ENCODE data around the gene PFN3.
"Not testable (repeated sequence)": the region's sequence is repeated elsewhere in the genome, so short reads cannot be mapped to it uniquely, and the experiment has no call there.

Gene PFN3

DNA sequence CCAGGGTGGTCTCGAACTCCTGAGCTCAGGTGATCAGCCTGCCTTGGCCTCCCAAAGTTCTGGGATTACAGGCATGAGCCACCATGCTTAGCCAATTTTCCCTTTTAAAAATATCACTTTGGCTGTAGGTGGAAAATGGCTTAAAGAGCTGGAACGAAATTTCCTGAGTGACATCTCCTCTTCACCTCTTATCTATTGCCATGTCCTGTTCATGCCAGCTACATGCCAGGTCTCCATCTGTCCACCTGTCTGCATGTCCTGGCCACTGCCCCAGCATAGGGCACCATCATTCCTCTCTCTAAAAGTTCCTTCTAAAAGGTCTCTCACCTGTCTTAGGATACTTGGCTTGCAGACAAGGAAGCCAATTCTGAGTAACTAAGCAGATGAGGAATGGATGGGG lies 23.2 kb upstream of the PFN3 start:
- DNase-seq, result no peak

DNA sequence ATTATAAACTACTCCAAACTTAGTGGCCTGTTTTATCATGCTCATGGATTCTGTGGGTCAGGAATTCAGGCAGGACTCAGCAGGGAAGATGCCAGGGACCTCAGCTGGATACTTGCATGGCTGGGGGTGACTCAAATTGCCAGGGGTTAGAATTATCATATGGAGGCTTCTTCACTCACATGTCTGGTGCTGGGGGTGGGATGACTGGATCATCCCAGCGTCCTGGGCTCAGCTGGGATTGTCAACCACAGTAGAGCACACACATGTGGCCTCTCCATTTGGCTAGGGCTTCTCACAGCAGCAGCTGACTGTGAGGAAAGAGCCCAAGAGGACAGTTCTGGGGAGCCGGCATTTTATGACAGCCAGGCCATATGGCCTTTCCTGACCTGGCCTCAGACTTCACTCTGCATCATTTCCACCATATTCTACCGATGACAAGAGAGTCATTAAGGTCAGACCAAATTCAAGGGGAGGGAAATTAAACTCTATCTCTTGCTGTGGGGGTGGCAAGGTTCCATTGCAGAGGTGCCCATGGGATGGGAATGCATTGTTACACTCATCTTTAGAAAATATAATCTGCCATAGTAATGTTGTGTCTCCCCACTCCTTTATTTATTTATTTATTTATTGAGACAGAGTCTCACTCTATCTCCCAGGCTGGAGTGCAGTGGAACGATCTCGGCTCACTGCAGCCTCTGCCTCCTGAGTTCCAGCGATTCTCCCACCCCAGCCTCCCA lies 20.8 kb upstream of the PFN3 start:
- no peak for DNase-seq

DNA sequence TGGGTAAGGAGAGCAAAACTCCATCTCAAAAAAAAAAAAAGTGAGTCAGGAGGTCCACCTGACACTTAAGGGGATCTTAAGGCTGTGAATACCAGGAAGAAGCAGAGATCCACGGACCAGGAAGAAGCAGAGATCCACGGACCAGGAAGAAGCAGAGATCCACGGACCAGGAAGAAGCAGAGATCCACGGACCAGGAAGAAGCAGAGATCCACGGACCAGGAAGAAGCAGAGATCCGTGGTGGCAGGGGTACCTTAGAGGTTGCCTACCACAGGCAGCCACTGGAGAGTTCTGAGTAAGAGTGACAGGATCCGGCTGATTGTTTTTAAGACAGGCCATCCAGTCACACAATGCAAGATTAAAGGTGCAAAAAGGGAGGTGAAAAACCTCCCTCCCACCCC lies 20.0 kb upstream of the PFN3 start:
- DNase-seq, result not testable (repeated sequence)

DNA sequence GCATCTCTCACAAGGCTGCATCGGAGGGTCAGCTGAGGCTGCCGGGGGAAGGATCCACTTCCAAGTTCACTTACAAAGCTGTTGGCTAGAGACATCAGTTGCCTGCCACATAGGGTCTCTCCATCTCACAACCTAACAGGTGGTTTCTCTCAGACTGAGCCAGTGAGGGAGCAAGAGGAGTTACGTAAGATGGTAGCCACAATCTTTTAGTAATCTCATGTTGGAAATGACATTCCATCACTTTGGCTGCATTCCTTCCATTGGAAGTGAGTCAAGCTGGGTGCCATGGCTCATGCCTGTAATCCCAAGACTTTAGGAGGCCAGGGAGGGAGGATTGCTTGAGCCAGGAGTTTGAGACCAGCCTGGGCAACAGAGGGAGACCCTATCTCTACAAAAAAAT lies 18.6 kb upstream of the PFN3 start:
- DNase-seq, result no peak

DNA sequence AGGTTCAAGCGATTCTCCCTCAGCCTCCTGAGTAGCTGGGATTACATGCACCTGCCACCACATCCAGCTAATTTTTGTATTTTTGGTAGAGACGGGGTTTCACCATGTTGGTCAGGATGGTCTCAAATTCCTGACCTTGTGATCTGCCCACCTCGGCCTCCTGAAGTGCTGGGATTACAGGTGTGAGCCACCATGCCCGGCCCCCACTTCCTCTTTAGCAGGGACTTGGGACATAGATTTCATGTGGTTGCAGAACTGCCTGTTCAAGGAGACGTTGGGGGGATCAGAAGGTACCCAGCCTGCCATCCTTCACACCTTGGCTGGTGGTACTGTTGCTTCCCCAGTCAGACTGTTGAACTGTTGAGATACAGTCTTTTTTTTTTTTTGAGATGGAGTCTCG lies 16.6 kb upstream of the PFN3 start:
- DNase-seq, result not testable (repeated sequence)

DNA sequence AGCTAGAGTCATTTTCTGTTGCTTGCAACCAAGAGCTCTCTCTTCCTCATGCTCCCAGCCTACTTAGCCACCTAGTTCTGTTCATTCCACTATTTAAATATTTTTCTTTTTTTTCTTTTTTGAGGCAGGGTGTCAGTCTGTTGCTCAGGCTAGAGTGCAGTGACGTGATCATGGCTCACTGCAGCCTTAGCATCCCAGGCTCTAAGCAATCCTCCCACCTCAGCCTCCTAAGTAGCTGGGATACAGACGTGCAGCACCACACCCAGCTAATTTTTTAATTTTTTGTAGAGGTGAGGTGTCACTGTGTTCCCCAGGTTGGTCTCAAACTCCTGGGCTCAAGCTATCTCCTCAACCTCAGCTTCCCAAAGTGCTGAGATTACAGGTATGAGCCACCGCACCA lies 14.0 kb upstream of the PFN3 start:
- DNase-seq, result no peak

DNA sequence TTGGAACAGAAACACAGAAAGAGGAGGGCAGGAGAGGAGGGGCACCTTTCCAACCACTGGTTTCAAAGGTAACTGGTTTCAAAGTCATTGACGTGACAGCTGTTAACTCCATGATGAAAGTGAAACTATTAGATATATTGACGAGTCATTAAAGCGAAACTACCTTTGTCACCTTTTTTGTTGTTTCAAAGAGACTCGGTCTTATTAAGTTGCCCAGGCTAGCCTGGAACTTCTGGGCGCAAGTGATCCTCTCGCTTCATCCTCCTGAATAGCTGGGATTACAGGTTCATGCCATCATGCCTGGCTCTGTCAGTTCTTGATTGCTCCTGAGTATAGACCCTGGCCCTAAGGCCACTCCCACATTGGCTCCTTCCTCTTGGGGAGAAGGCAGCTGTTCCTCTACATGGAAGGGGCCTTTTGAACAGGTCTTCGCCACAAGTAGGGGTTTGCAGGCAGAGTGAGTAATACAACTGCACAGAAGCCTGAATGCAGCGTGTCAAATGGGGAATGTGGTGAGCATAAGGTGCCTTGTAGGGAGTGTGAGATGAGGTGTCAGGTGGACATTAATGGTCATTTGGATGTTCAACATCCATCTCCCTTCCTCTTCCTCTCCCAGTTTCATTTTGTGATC lies 12.3 kb upstream of the PFN3 start:
- DNase-seq, result no peak

DNA sequence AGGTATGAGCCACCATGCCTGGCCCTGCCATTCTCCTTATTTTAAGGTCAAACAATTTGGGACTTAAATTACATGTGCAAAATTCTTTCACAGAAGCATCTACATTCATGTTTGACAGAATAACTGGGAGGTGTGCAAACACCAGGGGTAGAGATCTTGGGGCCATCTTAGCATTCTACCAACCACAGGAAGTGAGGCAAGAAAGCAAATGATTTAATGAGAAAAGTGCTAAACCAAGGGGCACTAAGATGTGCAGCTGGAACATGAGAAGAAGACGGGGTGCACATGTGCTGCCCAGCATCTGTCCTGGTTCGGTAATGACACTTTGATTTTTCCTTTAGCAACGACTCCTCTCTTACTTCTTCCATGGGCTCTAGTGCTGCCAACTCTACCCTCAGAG lies 10.1 kb upstream of the PFN3 start:
- DNase-seq, result no peak

DNA sequence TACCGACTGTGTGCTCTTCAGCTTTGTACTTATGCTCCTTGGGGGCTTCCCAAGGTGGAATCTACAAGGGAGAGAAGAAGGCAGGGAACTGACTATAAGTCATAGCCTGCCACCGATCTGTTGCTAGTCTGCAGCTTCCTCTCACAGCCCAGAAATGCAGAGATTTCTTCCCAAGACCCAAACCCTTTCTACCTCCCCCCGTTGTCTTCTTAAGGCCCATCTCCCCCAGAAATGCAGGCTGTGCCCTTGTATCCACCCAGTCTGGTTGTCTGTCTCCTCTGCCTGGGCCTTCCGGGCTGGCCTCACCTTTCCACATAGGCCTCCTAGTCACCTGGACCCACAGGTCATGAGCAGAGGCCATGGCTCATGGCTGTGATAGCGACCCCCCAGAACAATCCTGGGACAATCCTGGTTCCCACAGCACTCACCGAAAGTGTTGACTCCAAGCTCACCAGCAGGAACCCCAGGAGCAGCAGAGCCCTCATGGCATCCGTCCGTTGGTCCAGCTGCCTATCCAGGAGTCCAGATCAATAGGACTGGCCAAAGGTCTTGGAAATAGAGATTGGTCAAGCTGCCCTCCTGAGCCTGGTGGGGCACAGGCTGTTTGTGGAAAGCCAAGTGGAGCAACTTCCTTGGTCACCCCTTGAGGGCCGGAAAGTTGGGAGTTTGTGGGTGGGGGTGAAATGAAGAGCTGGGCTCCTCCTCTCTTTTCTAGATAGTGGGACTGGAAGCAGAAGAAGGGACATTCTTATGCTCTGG lies 8.8 kb upstream of the PFN3 start, which contains the start of gene F12:
TSS of gene F12 (minus strand) at position 522 of the 759 bp plus-strand sequence. CDS start at position 485, 37 bp downstream.
- DNase-seq, result no peak

DNA sequence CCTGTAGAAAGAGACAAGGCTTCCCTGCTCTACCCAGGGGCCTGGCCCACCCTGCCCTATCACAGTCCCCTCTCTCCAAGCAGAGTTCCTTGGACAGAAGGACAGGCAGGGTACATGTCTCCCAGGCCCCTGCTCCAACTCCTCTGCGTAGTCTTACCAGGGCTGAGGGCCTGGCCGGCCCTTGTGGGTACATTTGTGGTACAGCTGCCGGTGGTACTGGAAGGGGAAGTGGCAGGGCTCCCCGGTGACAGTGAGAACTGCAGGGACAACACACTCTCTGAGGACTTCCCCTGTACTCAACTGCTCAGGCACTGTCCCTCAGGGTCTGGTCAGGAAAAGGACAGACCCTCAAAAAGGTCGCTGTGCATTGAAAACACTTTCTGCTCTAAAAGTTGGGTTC lies 5.3 kb upstream of the PFN3 start:
- no peak for DNase-seq

DNA sequence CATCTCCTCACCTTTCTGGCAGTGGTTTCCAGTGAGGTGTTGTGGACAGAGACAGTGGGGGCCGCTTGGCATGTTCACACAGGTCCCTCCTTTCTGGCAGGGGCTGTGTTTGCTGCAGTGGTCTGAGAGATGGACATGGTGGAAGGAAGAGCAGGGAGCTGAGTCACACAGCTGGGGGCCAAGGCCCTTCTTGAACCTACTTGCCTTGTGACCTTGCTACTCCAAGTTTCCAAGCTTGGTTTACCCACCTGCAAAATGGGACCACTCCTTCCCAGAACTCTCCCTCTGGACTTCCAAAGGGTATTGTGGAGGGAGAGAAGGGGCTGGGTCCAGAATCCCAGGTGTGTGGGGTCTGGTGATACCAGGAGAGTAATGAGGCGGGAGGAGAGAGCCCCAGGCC lies 4.9 kb upstream of the PFN3 start:
- no peak for DNase-seq

DNA sequence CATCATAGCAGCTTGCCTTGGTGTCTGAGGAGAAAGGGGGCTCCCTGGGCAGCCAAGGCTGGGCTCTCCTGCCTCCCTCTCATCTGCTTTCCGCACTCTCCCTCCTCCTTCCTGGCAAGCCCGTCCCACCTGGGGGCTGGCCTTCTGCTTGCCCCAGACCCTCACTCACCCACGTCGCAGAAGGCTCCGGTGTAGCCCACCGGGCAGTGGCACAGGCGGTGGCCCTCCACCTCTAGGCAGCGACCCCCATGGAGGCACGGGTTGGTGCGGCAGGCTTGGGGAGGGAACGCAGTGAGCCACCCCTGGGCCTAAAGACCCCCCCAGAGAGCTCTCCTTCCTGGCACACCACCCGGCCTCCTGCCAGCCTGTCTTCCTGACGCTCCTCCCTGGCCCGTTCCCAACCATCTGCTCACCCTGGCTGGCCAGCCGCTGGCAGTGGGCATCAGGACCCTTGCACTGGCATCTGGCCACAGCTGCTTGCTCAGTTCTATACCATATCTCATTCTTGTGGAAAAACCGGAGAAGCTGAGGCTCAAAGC lies 4.2 kb upstream of the PFN3 start:
- no peak for DNase-seq

DNA sequence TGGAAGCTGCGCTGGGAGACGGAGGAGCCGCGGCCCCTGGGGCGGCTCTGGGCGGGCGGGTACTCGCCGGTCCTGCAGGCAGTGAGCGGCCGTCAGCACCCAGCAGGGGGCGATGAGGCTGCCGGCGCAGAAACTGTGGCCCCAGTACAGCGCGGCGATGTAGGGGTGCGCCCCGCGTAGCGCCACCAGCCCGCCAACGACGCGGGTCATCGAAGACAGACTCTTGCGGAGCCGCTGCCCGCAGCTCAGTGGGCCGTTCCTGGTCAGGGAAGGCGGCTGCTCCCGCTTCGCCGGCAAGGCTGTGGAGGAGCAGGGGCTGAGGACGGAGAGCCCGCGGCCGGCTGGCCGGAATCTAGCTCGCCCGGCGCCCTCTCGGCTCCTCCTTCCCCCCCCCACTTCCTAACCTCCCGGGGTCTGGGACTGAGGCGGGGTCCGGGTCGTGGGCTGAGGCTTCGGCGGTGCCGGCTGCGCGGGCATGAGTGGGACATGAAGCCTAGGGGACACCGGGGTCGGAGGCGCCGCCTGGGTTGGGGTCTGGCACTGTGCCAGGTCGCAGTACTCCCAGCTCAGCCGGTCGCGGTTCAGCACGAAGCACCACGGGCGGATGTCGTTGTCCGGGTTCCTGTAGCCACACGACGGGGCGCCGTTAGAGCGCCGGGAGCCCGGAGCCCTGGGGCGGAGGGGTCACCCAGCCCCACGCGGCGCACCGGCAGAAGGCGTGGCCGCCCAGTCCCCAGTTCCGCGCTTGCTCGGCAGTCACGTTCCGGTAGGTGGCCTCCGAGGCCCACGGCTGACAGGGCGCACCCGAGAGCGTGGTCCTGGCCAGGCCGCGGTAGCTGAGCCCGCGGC lies 3.6 kb upstream of the PFN3 start:
- peak; percentile 84 for DNase-seq

DNA sequence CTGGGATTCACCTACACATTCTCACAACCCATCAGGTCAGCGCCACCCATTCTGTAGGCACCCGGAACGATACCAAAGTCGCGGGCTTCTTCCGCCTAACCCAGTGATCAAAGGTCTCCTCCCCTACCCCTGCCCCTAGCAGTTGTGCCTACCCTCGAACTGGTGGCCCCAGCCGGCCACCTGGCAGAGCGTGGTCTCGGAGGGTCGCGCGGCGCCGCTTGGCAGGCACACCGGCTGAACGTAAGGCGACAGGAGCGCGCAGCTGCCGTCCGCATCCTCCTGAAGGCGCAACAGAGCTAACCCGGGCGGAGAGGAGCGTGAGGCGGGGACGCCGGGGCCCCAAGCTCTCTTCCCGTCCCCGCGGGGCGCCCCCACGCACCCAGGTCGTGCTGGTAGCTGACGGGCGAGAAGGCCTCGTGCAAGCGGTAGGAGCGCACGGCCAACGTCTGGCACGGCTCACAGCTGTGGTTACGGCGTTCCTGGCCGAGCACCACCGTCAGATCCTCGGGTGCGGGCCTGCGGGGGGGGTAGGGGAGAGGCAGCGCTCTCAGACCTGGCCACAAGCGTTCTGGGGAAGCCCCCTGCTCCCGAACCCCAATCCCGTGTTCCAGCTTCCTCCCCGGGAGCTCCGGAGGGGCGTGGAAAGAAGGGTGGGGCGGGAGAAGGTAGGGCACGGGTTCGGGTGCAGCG lies 2.8 kb upstream of the PFN3 start:
- DNase-seq, result peak; percentile 38

DNA sequence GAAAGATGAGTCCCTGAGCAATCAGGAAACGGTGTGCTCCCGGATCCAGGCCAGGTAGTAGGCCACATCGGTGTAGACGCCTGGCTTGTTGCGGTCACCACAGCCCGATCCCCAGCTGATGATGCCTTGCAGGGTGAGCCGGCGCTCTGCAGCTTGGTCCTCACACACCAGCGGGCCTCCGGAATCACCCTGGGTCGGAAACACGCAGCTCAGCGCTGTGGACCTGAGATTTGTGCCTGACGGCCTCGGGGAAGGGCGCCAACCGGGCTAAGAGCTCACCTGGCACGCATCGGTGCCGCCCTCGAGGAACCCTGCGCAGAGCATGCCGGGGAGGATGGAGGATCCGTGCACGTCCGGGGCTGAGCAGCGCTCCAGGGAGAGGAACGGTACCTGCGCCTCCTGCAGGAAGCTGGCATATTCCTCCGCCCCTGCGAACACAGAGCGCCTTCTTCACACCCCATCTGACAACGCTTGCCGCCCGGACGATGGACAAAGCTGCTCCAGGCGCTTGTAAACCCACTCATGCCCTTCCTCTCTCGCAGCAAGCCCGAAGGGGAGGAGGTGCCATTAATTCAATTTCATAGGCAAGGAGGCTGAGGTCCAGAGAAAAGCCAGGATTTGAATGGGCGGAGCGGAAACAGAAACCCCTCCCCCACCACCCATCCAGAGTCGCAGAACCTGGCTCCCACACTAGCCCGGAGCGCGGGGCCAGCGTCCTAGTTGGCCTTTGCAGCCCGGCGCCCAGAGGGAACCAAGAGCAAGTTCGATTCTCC lies 2.0 kb upstream of the PFN3 start:
- peak; percentile 68 for DNase-seq

DNA sequence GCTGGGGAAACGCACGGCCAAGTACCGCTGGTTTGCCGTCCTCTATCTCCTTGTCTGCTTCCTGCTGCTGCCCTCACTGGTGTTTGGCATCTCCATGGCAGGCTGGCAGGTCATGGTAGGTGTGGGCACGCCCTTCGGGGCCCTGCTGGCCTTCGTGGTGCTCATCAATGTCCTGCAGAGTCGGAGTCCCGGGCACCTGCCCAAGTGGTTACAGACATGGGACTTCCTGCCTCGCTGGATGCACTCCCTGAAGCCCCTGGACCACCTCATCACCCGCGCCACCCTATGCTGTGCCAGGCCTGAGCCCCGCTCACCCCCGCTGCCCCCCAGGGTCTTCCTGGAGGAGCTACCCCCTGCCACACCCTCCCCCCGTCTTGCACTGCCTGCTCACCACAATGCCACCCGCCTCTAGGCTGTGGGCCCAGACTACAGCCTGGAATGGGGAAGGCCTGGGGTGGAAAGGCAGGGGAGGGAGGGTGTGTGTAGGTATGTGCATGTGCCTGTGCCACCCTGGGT lies 2.5 kb downstream of the PFN3 start:
- DNase-seq, result no peak

DNA sequence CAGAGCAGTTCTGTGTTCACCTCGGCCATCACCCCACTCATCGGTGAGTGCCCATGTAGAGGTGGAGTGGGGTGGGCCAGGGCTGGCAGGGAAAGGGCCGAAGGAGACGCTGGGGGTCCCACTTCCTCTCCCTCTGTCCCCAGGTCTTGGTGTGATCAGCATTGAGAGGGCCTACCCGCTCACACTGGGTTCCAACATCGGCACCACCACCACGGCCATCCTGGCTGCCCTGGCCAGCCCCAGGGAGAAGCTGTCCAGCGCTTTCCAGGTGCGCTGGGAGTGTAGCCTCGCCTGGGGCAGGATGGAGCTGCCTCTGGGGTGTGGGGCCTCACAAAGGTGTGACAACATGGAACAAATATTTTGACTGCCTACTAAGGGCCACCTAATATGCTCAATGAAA lies 3.7 kb downstream of the PFN3 start:
- DNase-seq, result no peak

DNA sequence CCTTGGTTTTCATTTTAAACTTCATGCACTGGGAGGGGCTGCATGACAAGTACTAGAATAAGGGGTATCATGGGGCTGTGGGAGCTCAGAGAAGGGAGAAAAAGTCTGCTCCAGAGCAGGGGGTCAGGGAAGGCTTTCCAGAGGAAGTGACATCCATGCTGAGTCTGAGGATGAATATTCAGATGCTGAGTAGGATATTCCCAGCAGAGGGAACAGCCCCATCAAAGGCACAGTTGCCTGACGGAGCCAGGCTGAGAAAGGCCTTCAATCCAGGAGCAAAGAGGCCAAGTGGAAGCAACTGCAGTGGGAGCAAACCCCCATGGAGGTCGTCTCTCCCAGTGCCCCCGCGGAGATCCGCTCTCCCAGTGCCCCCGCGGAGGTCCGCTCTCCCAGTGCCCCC lies 4.4 kb downstream of the PFN3 start:
- DNase-seq, result no peak

DNA sequence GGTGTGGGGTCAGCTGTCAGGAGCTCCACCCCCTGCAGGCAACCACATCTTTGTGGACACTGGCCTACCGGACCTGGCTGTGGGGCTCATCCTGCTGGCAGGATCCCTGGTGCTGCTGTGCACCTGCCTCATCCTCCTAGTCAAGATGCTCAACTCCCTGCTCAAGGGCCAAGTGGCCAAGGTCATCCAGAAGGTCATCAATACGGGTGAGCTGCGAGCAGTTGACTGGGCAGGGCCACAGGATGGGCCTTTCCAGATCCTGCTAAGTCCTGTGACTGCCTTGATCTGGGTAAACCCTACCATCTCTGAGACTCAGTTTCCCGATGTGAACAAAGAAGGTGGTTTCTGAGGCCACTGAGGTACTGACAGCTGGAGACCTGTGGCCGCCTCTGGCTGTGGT lies 6.5 kb downstream of the PFN3 start:
- DNase-seq, result no peak

DNA sequence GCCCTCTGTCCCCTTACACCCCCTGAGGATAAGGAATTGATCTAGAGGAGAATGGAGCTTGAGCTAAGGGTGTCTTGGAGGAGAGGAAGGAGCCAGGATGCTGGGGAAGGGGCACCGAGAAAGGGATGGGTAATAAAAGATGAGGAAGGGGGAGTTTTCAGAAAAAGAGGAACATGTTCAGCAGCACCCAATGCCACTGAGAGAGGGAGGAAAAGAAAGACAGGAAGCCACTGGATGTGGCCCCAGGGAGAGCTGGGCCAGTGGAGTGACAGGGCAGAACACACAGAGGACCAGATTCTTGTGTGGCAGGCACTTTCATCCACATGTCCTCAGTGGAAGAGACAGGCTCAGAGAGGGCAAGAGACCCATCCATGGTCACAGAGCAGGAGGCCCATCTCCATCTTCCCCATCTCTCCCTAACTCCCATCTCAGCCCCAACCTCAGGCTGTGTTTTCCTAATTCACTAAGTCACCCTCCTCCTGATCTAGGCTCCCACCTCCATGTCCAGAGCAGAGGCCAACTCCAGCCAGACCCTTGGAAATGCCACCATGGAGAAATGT lies 7.2 kb downstream of the PFN3 start:
- DNase-seq, result no peak

DNA sequence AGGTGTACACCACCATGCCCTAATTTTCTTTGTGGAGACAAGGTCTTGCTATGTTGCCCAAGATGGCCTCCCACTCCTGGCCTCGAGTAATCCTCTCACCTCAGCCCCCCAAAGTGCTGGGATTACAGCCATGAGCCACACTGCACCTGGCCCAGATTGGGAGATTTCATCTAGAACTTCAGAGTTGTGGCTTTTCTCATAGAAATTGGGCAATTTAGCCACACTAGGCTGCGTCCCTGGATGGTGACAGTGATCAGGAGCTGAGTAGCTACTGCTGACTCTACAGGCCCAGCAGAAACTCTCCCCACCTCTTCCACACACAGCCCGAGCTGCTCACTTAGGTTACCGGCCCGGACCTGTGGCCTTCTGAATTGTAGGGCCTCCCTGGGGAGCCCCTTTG lies 7.7 kb downstream of the PFN3 start:
- DNase-seq, result no peak
